H9 (cell line): ENCODE measurements around the gene TUBA8. TPM values are rescaled to one million over a fixed set of nuclear protein-coding genes. Genes with fewer than 3 reads are reported as not detected.

Experiments
- DNase-seq: peaks from one replicate; pipeline ENCODE4 v3.0.0-alpha.2; 2017
- H2AFZ ChIP-seq: one replicate; pipeline ENCODE4 v1.6.1; 2013; ENCODE audit warnings: mild to moderate bottlenecking, low read length, control low read depth, moderate library complexity
- H2AK5ac ChIP-seq: 2 replicates; pipeline ENCODE4 v1.6.1; 2013; ENCODE audit warnings: low read length, control low read depth, mixed read lengths; ENCODE audit not compliant: insufficient read length
- H2BK120ac ChIP-seq: one replicate; pipeline ENCODE4 v1.6.1; 2013; ENCODE audit warnings: low read depth, mild to moderate bottlenecking, low read length, control low read depth, inconsistent platforms; ENCODE audit not compliant: poor library complexity, severe bottlenecking
- H2BK12ac ChIP-seq: 2 replicates; pipeline ENCODE4 v1.6.1; 2013; ENCODE audit warnings: low read length, control low read depth, mixed read lengths, low read depth; ENCODE audit not compliant: insufficient read length
- H2BK15ac ChIP-seq: 2 replicates; pipeline ENCODE4 v1.6.1; 2013; ENCODE audit warnings: low read depth, low read length, control low read depth
- H2BK20ac ChIP-seq: one replicate; pipeline ENCODE4 v1.6.1; 2013; ENCODE audit warnings: low read depth, mild to moderate bottlenecking, low read length, control low read depth, inconsistent platforms; ENCODE audit not compliant: poor library complexity, severe bottlenecking
- H2BK5ac ChIP-seq: 2 replicates; pipeline ENCODE4 v1.6.1; 2013; ENCODE audit warnings: low read length, control low read depth, mixed read lengths; ENCODE audit not compliant: insufficient read length
- H3K14ac ChIP-seq: 2 replicates; pipeline ENCODE4 v1.6.1; 2013; ENCODE audit warnings: low read length, control low read depth; ENCODE audit not compliant: insufficient read depth
- H3K18ac ChIP-seq: 2 replicates; pipeline ENCODE4 v1.6.1; 2013; ENCODE audit warnings: low read depth, mild to moderate bottlenecking, mixed read lengths, low read length, control low read depth; ENCODE audit not compliant: insufficient read length
- H3K23ac ChIP-seq: 2 replicates; pipeline ENCODE4 v1.6.1; 2013; ENCODE audit warnings: low read length, control low read depth, mixed read lengths, low read depth; ENCODE audit not compliant: insufficient read length
- H3K23me2 ChIP-seq: 2 replicates; pipeline ENCODE4 v1.6.1; 2013; ENCODE audit warnings: low read depth, mild to moderate bottlenecking, mixed read lengths, low read length, control low read depth; ENCODE audit not compliant: insufficient read length, poor library complexity, severe bottlenecking
- H3K27ac ChIP-seq: 2 replicates; pipeline ENCODE4 v1.5.1; 2013; ENCODE audit warnings: low read length, control low read depth, mixed read lengths, low read depth; ENCODE audit not compliant: insufficient read length
- H3K27me3 ChIP-seq: 2 replicates; pipeline ENCODE4 v1.6.1; 2013; ENCODE audit warnings: low read length, control low read depth, inconsistent platforms; ENCODE audit not compliant: insufficient read depth
- H3K4ac ChIP-seq: 2 replicates; pipeline ENCODE4 v1.6.1; 2013; ENCODE audit warnings: low read depth, mild to moderate bottlenecking, control low read depth, inconsistent platforms, low read length, moderate library complexity
- H3K4me1 ChIP-seq: 2 replicates; pipeline ENCODE4 v1.6.1; 2013; ENCODE audit warnings: low read length, control low read depth, inconsistent platforms; ENCODE audit not compliant: insufficient read depth
- H3K4me2 ChIP-seq: 2 replicates; pipeline ENCODE4 v1.6.1; 2013; ENCODE audit warnings: low read length, control low read depth, mixed read lengths; ENCODE audit not compliant: insufficient read length, insufficient read depth
- H3K56ac ChIP-seq: 2 replicates; pipeline ENCODE4 v1.6.1; 2013; ENCODE audit warnings: low read depth, mild to moderate bottlenecking, mixed read lengths, low read length, control low read depth; ENCODE audit not compliant: insufficient read length
- H3K79me1 ChIP-seq: 2 replicates; pipeline ENCODE4 v1.6.1; 2013; ENCODE audit warnings: low read depth, mild to moderate bottlenecking, moderate library complexity, low read length, control low read depth, inconsistent platforms; ENCODE audit not compliant: insufficient read depth, poor library complexity, severe bottlenecking
- H3K79me2 ChIP-seq: 2 replicates; pipeline ENCODE4 v1.6.1; 2013; ENCODE audit warnings: low read length, control low read depth, inconsistent platforms; ENCODE audit not compliant: insufficient read depth
- H3K9ac ChIP-seq: 2 replicates; pipeline ENCODE4 v1.6.1; 2013; ENCODE audit warnings: low read length, control low read depth, mixed read lengths; ENCODE audit not compliant: insufficient read length; ENCODE audit errors: extremely low read depth
- H3K9me3 ChIP-seq: one replicate; pipeline ENCODE4 v1.6.1; 2013; ENCODE audit warnings: low read depth, low read length, inconsistent platforms; ENCODE audit not compliant: control insufficient read depth
- H3T11ph ChIP-seq: one replicate; pipeline ENCODE4 v1.6.1; 2013; ENCODE audit warnings: mild to moderate bottlenecking, low read length, control low read depth, inconsistent platforms
- H4K20me1 ChIP-seq: one replicate; pipeline ENCODE4 v1.6.1; 2013; ENCODE audit not compliant: control insufficient read depth, insufficient read length, insufficient read depth
- H4K5ac ChIP-seq: 2 replicates; pipeline ENCODE4 v1.6.1; 2013; ENCODE audit warnings: low read depth, mild to moderate bottlenecking, mixed read lengths, low read length, control low read depth; ENCODE audit not compliant: insufficient read length
- H4K8ac ChIP-seq: replicated peaks from 2 replicates; pipeline ENCODE4 v1.6.1; 2013; ENCODE audit warnings: low read length, control low read depth, mixed read lengths, low read depth; ENCODE audit not compliant: insufficient read length
- H4K91ac ChIP-seq: 2 replicates; pipeline ENCODE4 v1.6.1; 2013; ENCODE audit warnings: low read depth, mild to moderate bottlenecking, moderate library complexity, mixed read lengths, low read length, control low read depth; ENCODE audit not compliant: insufficient read length
- H3K27ac Mint-ChIP-seq, 3 experiments: 2 replicates in 2 of 3; 3 replicates in 1 of 3; pipeline ENCODE4 v1.8.0; 2020 to 2021; ENCODE audit warnings: mixed read lengths in 3 of 3, mild to moderate bottlenecking in 1 of 3, moderate library complexity in 1 of 3
- H3K27me3 Mint-ChIP-seq: 2 replicates; pipeline ENCODE4 v1.8.0; 2021; ENCODE audit warnings: low read depth, mild to moderate bottlenecking, moderate library complexity, mixed read lengths
- H3K36me3 Mint-ChIP-seq, 3 experiments: 2 replicates in 2 of 3; 3 replicates in 1 of 3; pipeline ENCODE4 v1.8.0; 2020 to 2021; ENCODE audit warnings: low read depth in 3 of 3, mixed read lengths in 3 of 3; ENCODE audit not compliant: insufficient read depth in 1 of 3
- H3K4me1 Mint-ChIP-seq, 2 experiments: 2 replicates each; pipeline ENCODE4 v1.8.0; 2020; ENCODE audit warnings: mixed read lengths in 2 of 2
- H3K4me3 Mint-ChIP-seq, 2 experiments: 2 replicates in 1 of 2; 3 replicates in 1 of 2; pipeline ENCODE4 v1.8.0; 2020 to 2021; ENCODE audit warnings: mild to moderate bottlenecking in 2 of 2, mixed read lengths in 2 of 2, moderate library complexity in 1 of 2
- H3K9me3 Mint-ChIP-seq, 2 experiments: 2 replicates in 1 of 2; 3 replicates in 1 of 2; pipeline ENCODE4 v1.8.0; 2020; ENCODE audit warnings: mild to moderate bottlenecking in 2 of 2, mixed read lengths in 2 of 2, moderate library complexity in 1 of 2
- WGBS: extraction: QIAGEN DNeasy Blood & Tissue Kit; methylation state at CpG from one replicate; pipeline ENCODE4 v1.1.7; 2013; ENCODE audit warnings: missing lambda C conversion rate, low lambda C conversion rate, mixed read lengths; ENCODE audit not compliant: insufficient read length; ENCODE audit errors: extremely low coverage; 5-methylcytosine and 5-hydroxymethylcytosine counted together
- total RNA-seq: library from RNA; stranded (reverse); gene quantifications from 2 replicates; pipeline ENCODE4 v1.2.1, GENCODE V29; 2021
- TF ChIP-seq, protein P1 (sequence below): fragments of 200-600 bp; sonication (generic); conservative IDR thresholded peaks from 3 replicates; pipeline ENCODE4 v1.8.0; 2021; ENCODE audit warnings: antibody characterized with exemption, mild to moderate bottlenecking

Gene TUBA8
- total RNA-seq, 1 experiment from 2014 or later = 2.0 TPM

DNA sequence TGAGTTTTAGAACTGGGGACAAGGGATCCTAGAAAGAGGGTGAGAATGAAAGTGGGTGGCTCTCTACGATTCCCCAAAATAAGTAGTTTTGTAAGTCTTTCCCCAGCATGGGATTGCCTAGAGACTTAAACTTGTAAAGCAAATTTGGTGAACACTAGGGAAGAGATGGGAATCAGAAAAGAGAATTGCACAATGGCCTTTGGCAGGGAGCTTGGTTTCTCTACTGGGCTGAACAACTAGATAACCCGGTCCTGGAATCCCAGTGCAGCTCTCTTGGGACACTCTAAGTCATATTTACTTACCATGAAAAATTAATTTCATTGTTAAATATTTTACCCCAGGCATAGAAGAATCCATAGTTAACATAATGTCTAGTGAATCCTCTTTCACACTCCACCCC lies 22.8 kb downstream of the TUBA8 start:
- no peak overlapping the region for H4K91ac ChIP-seq
- Mint-ChIP-seq H3K27me3 (peaks cover 2% of the 10 kb centered on the region), H3K9me3 (no peaks in the 10 kb centered on the region; a peak in 1 of 5 replicates), H3K4me1 (peaks cover 3 to 14% of the 10 kb centered on the region in 2 experiments; a peak in 3 of 4 replicates), H3K36me3 (peaks cover 0 to 2% (median 0%) of the 10 kb centered on the region in 3 experiments; a peak in 2 of 7 replicates), H3K4me3 (no peak overlapping the region), H3K27ac (no peak overlapping the region)
- no peak overlapping the region for H3K14ac ChIP-seq
- WGBS = no CpG with 5 or more reads among the region's 2 CpGs
- DNase-seq = no peak
- H3K79me2 ChIP-seq = no peaks in the 10 kb centered on the region
- H3K79me1 ChIP-seq = no peaks in the 10 kb centered on the region
- no peak overlapping the region for H3T11ph ChIP-seq
- no peak overlapping the region for H4K8ac ChIP-seq
- no peaks in the 10 kb centered on the region for H3K9me3 ChIP-seq
- H3K27me3 ChIP-seq = no peaks in the 10 kb centered on the region
- no peak overlapping the region for H3K18ac ChIP-seq
- H2BK5ac ChIP-seq = no peak overlapping the region
- TF ChIP-seq, protein P1, sequence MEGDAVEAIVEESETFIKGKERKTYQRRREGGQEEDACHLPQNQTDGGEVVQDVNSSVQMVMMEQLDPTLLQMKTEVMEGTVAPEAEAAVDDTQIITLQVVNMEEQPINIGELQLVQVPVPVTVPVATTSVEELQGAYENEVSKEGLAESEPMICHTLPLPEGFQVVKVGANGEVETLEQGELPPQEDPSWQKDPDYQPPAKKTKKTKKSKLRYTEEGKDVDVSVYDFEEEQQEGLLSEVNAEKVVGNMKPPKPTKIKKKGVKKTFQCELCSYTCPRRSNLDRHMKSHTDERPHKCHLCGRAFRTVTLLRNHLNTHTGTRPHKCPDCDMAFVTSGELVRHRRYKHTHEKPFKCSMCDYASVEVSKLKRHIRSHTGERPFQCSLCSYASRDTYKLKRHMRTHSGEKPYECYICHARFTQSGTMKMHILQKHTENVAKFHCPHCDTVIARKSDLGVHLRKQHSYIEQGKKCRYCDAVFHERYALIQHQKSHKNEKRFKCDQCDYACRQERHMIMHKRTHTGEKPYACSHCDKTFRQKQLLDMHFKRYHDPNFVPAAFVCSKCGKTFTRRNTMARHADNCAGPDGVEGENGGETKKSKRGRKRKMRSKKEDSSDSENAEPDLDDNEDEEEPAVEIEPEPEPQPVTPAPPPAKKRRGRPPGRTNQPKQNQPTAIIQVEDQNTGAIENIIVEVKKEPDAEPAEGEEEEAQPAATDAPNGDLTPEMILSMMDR = no peak
- peaks cover 5% of the 10 kb centered on the region; the same call in 1 of the 2 replicates for H3K4me1 ChIP-seq
- H2AK5ac ChIP-seq = no peak overlapping the region
- H3K9ac ChIP-seq = no peak overlapping the region
- no peak overlapping the region for H2AFZ ChIP-seq
- H2BK120ac ChIP-seq = no peak overlapping the region
- no peak overlapping the region for H3K4ac ChIP-seq
- no peak overlapping the region for H3K4me2 ChIP-seq
- no peak overlapping the region for H2BK12ac ChIP-seq
- H3K23me2 ChIP-seq = no peaks in the 10 kb centered on the region
- H4K20me1 ChIP-seq = no peaks in the 10 kb centered on the region
- no peak overlapping the region for H2BK20ac ChIP-seq
- H3K56ac ChIP-seq = no peak overlapping the region
- no peak overlapping the region for H3K27ac ChIP-seq
- no peak overlapping the region for H2BK15ac ChIP-seq
- H4K5ac ChIP-seq = no peak overlapping the region
- no peak overlapping the region for H3K23ac ChIP-seq
